RWPE1 (cell line): ENCODE measurements around the gene DPP6.

Experiments
- CTCF ChIA-PET: fragments of 350-600 bp; sonication (Branson Sonifier 250); formaldehyde crosslinking; extraction: SDS; loops from one replicate; lab custom pipeline; 2021; lab: Yijun Ruan, JAX
- POLR2A ChIA-PET: fragments of 400-600 bp; formaldehyde crosslinking; extraction: SDS; loops from one replicate; lab custom pipeline; 2020; ENCODE audit warnings: antibody characterized with exemption; ENCODE audit not compliant: low non-redundant PET; lab: Yijun Ruan, JAX
- DNase-seq: peaks from one replicate; pipeline ENCODE4 v3.0.0; 2012; ENCODE audit warnings: low spot score
- H3K27ac ChIP-seq: fragments of 450-650 bp; 2 replicates; pipeline ENCODE4 v1.5.1; 2017
- TF ChIP-seq, protein P1 (sequence below): fragments of 450-650 bp; conservative IDR thresholded peaks from 2 replicates; pipeline ENCODE4 v1.5.1; 2017; ENCODE audit warnings: low read depth, mild to moderate bottlenecking

Gene DPP6

DNA sequence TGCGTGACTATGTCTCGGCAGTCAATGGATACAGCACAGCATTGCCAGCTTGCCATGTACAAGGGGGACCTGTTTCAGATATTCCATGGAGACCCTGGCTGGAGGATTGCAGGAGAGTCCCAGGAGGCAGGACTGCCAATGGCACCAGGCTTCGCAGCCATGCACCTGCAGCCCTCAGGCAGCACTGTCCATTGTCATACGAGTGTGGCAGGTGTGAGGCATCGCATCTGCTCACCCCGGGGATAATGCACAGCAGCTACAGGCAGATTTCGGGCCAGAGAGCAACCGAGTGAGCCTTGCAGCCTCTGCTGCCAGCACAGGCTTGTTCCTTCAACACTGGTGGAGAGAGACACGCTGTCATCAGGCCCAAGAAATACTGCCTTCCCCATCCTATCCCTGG lies 535.6 kb downstream of the DPP6 start:
- no peak for DNase-seq
- ChIA-PET CTCF (no interaction called here), POLR2A (no interaction called here)

DNA sequence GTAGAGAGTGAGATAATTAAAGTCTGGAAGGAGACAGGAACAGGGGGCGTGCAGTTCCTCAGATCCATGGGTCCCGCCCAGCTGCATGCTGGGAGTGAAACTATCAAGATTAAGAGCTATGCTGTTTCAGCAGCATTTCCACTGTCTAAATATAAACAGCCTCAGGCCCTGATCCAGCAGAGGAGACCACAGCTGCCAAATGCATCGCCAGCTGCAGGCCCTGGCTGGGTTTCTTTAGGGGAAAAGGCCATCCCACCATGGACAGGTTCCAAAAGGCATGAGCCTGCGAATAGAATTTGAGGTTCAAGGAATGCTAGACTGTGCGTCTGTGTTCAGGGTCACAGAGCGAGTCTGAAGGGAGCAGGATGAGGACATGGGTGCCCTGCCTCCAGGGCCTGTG lies 539.3 kb downstream of the DPP6 start:
- H3K27ac ChIP-seq = no peak overlapping the region
- TF ChIP-seq, protein P1, sequence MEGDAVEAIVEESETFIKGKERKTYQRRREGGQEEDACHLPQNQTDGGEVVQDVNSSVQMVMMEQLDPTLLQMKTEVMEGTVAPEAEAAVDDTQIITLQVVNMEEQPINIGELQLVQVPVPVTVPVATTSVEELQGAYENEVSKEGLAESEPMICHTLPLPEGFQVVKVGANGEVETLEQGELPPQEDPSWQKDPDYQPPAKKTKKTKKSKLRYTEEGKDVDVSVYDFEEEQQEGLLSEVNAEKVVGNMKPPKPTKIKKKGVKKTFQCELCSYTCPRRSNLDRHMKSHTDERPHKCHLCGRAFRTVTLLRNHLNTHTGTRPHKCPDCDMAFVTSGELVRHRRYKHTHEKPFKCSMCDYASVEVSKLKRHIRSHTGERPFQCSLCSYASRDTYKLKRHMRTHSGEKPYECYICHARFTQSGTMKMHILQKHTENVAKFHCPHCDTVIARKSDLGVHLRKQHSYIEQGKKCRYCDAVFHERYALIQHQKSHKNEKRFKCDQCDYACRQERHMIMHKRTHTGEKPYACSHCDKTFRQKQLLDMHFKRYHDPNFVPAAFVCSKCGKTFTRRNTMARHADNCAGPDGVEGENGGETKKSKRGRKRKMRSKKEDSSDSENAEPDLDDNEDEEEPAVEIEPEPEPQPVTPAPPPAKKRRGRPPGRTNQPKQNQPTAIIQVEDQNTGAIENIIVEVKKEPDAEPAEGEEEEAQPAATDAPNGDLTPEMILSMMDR = no peak
- no peak for DNase-seq

More for the DNA sequence above, 535.6 kb downstream of the DPP6 start:
- TF ChIP-seq, protein P1 = no peak
- no peak overlapping the region for H3K27ac ChIP-seq

DNA sequence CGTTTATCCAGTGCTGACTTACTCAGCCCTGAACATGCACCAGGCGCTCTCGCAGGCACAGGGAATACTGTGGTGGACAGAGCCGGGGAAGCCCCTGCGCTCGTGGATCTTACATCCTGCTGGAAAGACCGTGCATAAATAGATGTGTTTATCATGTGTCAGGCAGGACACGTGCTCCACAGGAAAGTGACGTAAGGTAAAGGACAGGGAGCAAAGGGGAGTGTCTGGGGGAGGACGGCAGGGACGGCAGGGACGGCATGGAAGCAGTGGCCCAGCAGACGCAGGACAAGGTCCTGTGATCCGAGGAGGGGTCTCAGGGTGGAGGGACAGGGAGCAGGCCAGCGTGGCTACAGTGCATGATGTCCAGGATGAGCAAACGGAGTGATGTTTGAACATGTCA lies 540.2 kb downstream of the DPP6 start:
- TF ChIP-seq, protein P1 = no peak
- ChIA-PET POLR2A (no interaction called here), CTCF (no interaction called here)
- DNase-seq = no peak
- no peak overlapping the region for H3K27ac ChIP-seq

More for the DNA sequence above, 539.3 kb downstream of the DPP6 start:
- CTCF ChIA-PET = no interaction called here
- POLR2A ChIA-PET = no interaction called here

DNA sequence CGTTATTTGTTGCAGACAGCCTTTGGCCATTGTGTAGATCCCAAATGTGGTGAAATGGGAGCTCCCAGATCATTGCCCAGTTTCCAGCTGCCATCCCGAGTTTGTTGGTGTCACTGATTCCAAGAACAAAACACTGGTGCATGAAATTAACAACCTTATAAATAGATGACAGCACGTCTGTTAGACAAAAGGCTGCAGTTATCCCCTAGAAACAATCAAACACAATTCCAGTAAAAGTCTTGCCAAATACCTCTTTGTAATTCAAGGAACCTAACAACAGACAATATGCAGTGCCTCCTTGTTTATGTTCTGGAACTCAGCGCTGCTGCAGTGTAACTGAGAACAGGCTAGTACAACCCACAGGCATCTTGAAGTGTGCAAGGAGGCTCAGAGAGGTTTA lies 546.2 kb downstream of the DPP6 start:
- TF ChIP-seq, protein P1 = no peak
- no peak overlapping the region for H3K27ac ChIP-seq
- DNase-seq = no peak
- CTCF ChIA-PET = no interaction called here
- POLR2A ChIA-PET = no interaction called here

DNA sequence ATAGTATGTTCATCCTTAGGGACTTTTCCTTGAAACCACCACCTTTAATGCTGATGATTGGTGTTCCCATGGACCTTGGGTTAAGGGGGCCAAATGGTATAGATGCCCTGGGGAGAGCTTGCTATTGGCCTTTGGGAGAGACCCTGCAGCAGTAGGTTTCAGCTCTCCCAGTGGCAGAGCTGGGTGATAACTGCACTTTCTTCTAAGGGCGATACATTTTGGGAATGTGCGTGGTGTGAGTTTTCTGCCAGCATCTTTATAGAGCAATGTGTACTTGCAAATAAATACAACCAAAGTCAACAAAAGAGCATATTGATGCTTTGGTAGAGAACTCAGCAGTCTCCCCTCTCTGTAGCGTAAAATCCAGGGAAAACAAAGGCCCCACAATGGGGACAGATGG lies 546.7 kb downstream of the DPP6 start:
- ChIA-PET CTCF (no interaction called here), POLR2A (no interaction called here)
- DNase-seq = no peak

DNA sequence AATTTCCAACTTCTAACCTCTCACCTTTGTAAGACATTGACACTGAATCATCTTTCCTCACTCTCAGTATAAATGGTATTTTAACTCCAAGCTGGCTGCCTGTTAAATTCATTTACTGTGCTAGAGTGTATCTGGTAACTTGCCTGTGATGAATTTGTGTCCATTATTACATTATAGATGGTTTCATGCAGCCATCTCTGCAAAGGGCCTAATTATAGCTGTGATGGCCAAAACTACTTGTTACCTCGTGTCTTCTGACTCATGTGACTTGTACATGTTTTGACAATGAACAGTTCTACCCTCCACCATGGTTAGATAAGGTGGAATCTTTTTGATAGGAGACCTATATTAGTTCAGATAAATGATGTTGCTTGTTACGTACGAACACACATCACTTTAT lies 558.7 kb downstream of the DPP6 start:
- ChIA-PET POLR2A (no interaction called here), CTCF (no interaction called here)
- no peak overlapping the region for H3K27ac ChIP-seq
- TF ChIP-seq, protein P1 = no peak
- no peak for DNase-seq

More for the DNA sequence above, 546.7 kb downstream of the DPP6 start:
- TF ChIP-seq, protein P1 = no peak
- H3K27ac ChIP-seq = no peak overlapping the region

DNA sequence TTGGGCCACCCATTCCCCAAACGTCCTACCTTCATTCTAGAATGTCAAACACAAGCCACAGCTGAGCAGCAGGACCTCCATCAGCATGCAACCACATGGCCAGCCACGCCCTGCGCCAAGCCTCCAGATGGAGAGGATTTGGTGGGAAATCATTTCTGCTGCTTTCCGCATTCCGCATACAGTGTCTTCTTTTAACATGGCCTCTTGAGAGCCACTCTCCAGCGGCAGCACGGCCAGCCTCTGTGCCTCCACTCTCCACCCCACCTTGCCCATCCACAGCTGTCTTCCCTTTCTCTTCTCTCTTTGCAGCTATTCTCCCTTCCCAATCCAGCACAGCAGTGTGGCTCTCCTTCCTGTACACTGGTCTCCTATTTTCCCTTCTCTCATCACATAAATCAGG lies 561.6 kb downstream of the DPP6 start:
- ChIA-PET CTCF (interaction anchor here (0.7 kb wide), 1 partner anchor 187 kb away, joined by 3 read pairs; no protein-coding TSS in a partner anchor), POLR2A (no interaction called here)
- TF ChIP-seq, protein P1 = no peak
- no peak overlapping the region for H3K27ac ChIP-seq
- no peak for DNase-seq
